SK-N-SH treated with all-trans-retinoic acid at 6 μM for 48 hours (cell line): ENCODE results near the gene LRRC56.

Source experiments
- ATAC-seq: fragments of 200-7000 bp; cut with Tn5 transposase; 3 replicates; pipeline ENCODE4 v1.9.1; 2020; ENCODE audit warnings: mild to moderate bottlenecking, moderate library complexity
- CREB5 ChIP-seq: fragments of 250-450 bp; sonication (Bioruptor Pico); IDR thresholded peaks from 2 replicates; pipeline ENCODE4 v1.5.1; 2020; ENCODE audit warnings: low read depth, mild to moderate bottlenecking, moderate library complexity
- CSDC2 ChIP-seq: fragments of 250-450 bp; sonication (Bioruptor Pico); IDR thresholded peaks from 2 replicates; pipeline ENCODE4 v1.5.0; 2020; ENCODE audit warnings: mild to moderate bottlenecking, moderate library complexity
- CSRNP3 ChIP-seq: fragments of 250-450 bp; sonication (Bioruptor Pico); IDR thresholded peaks from 2 replicates; pipeline ENCODE4 v1.5.1; 2021; ENCODE audit warnings: mild to moderate bottlenecking, moderate library complexity
- ESRRG ChIP-seq: fragments of 250-450 bp; sonication (Bioruptor Pico); IDR thresholded peaks from 2 replicates; pipeline ENCODE4 v1.6.1; 2021; ENCODE audit warnings: mild to moderate bottlenecking
- GLIS3 ChIP-seq: fragments of 250-450 bp; sonication (Bioruptor Pico); IDR thresholded peaks from 2 replicates; pipeline ENCODE4 v1.5.0; 2020; ENCODE audit warnings: mild to moderate bottlenecking, moderate library complexity
- ISL1 ChIP-seq: fragments of 250-450 bp; sonication (Bioruptor Pico); IDR thresholded peaks from 2 replicates; pipeline ENCODE4 v2.1.2; 2022; ENCODE audit warnings: mild to moderate bottlenecking, moderate library complexity
- OSR1 ChIP-seq: fragments of 250-450 bp; sonication (Bioruptor Pico); IDR thresholded peaks from 2 replicates; pipeline ENCODE4 v1.8.0; 2022; ENCODE audit warnings: moderate library complexity, mild to moderate bottlenecking, inconsistent platforms
- PATZ1 ChIP-seq: fragments of 250-450 bp; sonication (Bioruptor Pico); IDR thresholded peaks from 2 replicates; pipeline ENCODE4 v1.8.0; 2020; ENCODE audit warnings: mild to moderate bottlenecking, moderate library complexity, borderline replicate concordance
- POU6F1 ChIP-seq: fragments of 250-450 bp; sonication (Bioruptor Pico); IDR thresholded peaks from 2 replicates; pipeline ENCODE4 v1.8.0; 2021; ENCODE audit warnings: low read depth, mild to moderate bottlenecking, moderate library complexity, borderline replicate concordance
- PPARA ChIP-seq: fragments of 250-450 bp; sonication (Bioruptor Pico); IDR thresholded peaks from 2 replicates; pipeline ENCODE4 v1.5.0; 2020; ENCODE audit warnings: mild to moderate bottlenecking, borderline replicate concordance
- RARB ChIP-seq: fragments of 250-450 bp; sonication (Bioruptor Pico); IDR thresholded peaks from 2 replicates; pipeline ENCODE4 v1.8.0; 2021; ENCODE audit warnings: mild to moderate bottlenecking, moderate library complexity
- SNAI2 ChIP-seq: fragments of 250-450 bp; sonication (Bioruptor Pico); IDR thresholded peaks from 2 replicates; pipeline ENCODE4 v1.5.0; 2020; ENCODE audit warnings: mild to moderate bottlenecking, moderate library complexity
- TCF4 ChIP-seq: fragments of 250-450 bp; sonication (Bioruptor Pico); IDR thresholded peaks from 2 replicates; pipeline ENCODE4 v1.8.0; 2021; ENCODE audit warnings: mild to moderate bottlenecking, moderate library complexity, borderline replicate concordance
- TOX ChIP-seq: fragments of 250-450 bp; sonication (Bioruptor Pico); IDR thresholded peaks from 2 replicates; pipeline ENCODE4 v1.8.0; 2021; ENCODE audit warnings: mild to moderate bottlenecking, moderate library complexity, borderline replicate concordance
- TSHZ2 ChIP-seq: fragments of 250-450 bp; sonication (Bioruptor Pico); IDR thresholded peaks from 2 replicates; pipeline ENCODE4 v1.5.0; 2020; ENCODE audit warnings: mild to moderate bottlenecking, moderate library complexity
- ZC3H10 ChIP-seq: fragments of 250-450 bp; sonication (Bioruptor Pico); IDR thresholded peaks from 2 replicates; pipeline ENCODE4 v1.5.1; 2021; ENCODE audit warnings: mild to moderate bottlenecking, moderate library complexity
- ZFP3 ChIP-seq: fragments of 250-450 bp; sonication (Bioruptor Pico); IDR thresholded peaks from 2 replicates; pipeline ENCODE4 v1.5.0; 2020; ENCODE audit warnings: mild to moderate bottlenecking, moderate library complexity
- ZFP30 ChIP-seq: fragments of 450-650 bp; formaldehyde crosslinking; IDR thresholded peaks from 2 replicates; pipeline ENCODE4 v1.5.0; 2022; ENCODE audit warnings: mild to moderate bottlenecking, moderate library complexity
- ZNF565 ChIP-seq: fragments of 450-650 bp; formaldehyde crosslinking; conservative IDR thresholded peaks from 2 replicates; pipeline ENCODE4 v1.5.0; 2020; ENCODE audit warnings: low read depth, mild to moderate bottlenecking, moderate library complexity
- ZNF70 ChIP-seq: fragments of 450-650 bp; formaldehyde crosslinking; IDR thresholded peaks from 2 replicates; pipeline ENCODE4 v1.5.0; 2020; ENCODE audit warnings: mild to moderate bottlenecking, moderate library complexity
- ZNF8 ChIP-seq: fragments of 450-650 bp; formaldehyde crosslinking; IDR thresholded peaks from 2 replicates; pipeline ENCODE4 v1.5.0; 2020; ENCODE audit warnings: mild to moderate bottlenecking, moderate library complexity

LRRC56 gene

GRCh38 chr11:498297-499181, 38.8 kb upstream of the LRRC56 start:
- no peak for ATAC-seq
- TF ChIP-seq ZFP30 (no peak), ZNF565 (no peak), ZC3H10 (CRISPR knock-in tag) (no peak), CSDC2 (CRISPR knock-in tag) (no peak), TSHZ2 (no peak), TOX (CRISPR knock-in tag) (no peak), ZNF70 (CRISPR knock-in tag) (no peak), POU6F1 (CRISPR knock-in tag) (no peak), CREB5 (CRISPR knock-in tag) (no peak), ZFP3 (CRISPR knock-in tag) (no peak), OSR1 (CRISPR knock-in tag) (no peak), ZNF8 (CRISPR knock-in tag) (no peak), ISL1 (CRISPR knock-in tag) (no peak), GLIS3 (no peak), TCF4 (CRISPR knock-in tag) (no peak), RARB (no peak), SNAI2 (CRISPR knock-in tag) (no peak), PPARA (CRISPR knock-in tag) (no peak), CSRNP3 (CRISPR knock-in tag) (no peak), PATZ1 (CRISPR knock-in tag) (no peak)
- TF ChIP-seq, all 23 proteins: peak for 0

GRCh38 chr11:499201-500076, 37.9 kb upstream of the LRRC56 start:
- ATAC-seq: no peak
- TF ChIP-seq TCF4 (CRISPR knock-in tag): no peak
- TF ChIP-seq ESRRG (CRISPR knock-in tag): no peak
- no peak for TF ChIP-seq SNAI2 (CRISPR knock-in tag)
- no peak for TF ChIP-seq CSDC2 (CRISPR knock-in tag)
- TF ChIP-seq ISL1 (CRISPR knock-in tag): no peak
- no peak for TF ChIP-seq ZFP30
- TF ChIP-seq POU6F1 (CRISPR knock-in tag): no peak
- TF ChIP-seq RARB: no peak
- no peak for TF ChIP-seq OSR1 (CRISPR knock-in tag)
- TF ChIP-seq ZC3H10 (CRISPR knock-in tag): no peak
- TF ChIP-seq TOX (CRISPR knock-in tag): no peak
- no peak for TF ChIP-seq PPARA (CRISPR knock-in tag)
- TF ChIP-seq PATZ1 (CRISPR knock-in tag): no peak
